Fibroblast of skin of scalp (primary cell): ENCODE results near the gene RBM8A.

Experiments
- DNase-seq: peaks from one replicate; pipeline ENCODE4 v3.0.0-alpha.2; 2013

The RBM8A gene

DNA sequence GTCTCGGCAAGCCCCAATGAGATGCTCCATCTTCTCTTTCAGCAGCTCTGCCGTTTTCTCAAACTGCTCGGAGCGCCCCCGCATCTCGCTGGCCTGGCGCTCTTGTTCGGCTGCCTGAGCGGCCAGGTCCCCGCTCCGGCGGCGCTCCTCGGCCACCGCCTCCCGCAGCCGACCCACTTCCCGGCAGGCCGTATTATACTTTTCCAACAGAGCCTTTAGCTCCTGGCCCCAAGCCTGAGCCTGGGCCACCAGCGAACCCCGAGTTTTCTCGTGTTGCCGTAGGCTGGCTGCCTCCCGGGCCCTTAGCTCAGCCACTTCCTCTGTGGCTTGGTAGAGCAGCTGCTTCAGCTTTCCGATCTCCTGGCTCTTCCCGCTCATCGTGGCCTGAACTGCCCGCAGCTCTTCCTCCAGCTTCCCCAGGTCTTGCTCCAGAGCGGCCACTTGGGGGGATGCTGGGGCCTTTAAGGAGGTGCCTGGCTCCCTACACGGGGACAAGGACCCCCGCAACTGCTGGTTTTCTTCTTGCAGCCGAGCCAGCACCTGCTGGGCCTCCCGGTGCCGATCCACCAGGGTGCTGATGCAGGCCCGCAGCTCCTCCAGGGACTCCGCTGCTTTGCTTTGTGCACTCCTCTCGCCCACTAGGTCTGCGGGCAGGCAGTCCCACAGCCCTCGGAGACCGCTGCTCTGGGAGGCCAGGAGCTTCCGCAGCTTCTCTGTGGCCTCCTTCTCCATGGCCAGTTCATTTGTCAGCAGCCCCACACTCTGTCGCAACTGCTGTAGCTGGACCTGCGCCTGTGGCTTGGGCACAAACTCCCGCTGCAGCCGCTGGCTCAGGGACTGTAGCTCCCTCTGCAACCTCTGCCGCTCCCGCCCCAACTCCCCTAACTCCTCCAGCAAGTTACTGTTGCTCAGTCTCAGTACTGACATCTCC lies 55.0 kb downstream of the RBM8A start:
- DNase-seq = no peak
